Globus pallidus (tissue), 1 donor: ENCODE measurements around the gene ARHGEF35.
"Not testable (repeated sequence)": the region's sequence is repeated elsewhere in the genome, so short reads cannot be mapped to it uniquely, and the experiment has no call there.

Experiments used
- DNase-seq: peaks from one replicate; pipeline ENCODE4 v3.0.0-alpha.2; 2015; ENCODE audit warnings: low spot score

The ARHGEF35 gene

DNA sequence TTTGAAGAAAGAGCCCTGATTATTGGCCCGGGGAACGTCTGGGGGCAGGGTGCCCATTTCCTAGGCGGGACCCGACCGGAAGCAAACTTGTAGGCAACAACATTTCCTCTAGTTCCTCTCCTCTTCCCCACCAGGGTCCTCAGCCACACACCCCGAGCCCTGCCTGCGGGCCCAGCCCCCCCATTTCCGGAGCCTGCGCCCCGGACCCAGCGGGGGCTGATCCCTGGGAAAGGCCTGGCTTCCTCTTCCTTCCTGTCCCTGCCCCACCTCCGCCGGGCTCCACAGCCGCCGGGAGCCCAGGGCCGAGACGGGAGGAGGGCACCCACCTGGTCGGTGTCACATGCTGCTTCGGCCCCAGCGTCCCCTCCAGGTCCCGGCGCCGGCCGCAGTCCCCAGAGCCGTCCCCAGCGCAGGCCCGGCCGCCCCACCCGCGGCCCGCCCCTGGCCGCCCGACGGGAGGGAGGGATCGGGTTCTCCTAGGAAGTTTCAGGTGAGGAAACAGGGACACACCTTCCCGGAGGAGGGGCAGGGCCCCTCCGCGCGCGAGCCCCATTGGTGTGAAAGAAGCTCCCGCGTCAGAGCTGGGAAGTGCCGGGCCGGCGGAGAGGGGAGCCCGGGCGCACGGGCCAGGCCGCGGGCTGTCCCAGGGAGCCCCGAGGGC is at the start of gene ARHGEF35:
Gene ARHGEF35, minus strand, starts transcription at position 622 of the 661 bp plus-strand sequence. CDS start 7,450 bp downstream, outside the sequence.
- not testable (repeated sequence) for DNase-seq

DNA sequence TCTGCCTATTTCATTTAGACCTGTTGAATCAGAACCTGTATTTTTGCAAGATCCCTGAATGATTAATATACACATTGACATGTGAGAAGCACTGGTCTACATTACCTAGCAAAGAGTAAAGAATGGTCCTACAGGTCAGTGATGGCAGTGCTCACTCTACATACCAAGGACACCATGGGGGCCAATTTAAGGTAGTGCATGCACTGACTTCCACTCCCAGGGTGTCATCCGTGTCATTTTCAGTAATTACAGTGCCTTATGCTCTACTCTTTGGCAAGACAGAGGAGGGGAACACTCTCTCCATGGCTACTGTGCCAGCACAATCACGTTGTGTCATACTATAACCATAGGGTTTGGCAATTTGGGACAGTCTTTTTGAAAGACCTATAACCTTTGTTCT is 49.7 kb upstream of the ARHGEF35 start:
- not testable (repeated sequence) for DNase-seq

DNA sequence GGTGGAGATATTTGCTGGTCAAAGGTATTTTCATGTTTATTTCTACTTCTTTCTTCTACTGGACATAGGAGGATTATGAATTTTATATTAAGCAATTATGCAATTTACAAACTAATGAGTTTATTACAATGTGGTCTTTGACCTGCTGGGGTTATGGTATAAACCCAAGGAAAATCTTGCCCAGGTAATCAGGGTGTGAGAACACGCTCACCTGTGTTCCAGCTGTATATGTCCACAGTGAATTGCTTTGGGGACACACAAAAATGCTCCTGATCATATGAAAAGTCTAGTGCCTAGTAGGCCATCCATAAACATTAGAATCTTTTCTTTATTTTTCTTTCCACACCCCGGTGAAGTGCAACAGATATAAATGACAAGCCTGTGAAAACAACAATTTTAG is 43.7 kb upstream of the ARHGEF35 start, which contains the start of gene OR2A42:
Gene OR2A42, minus strand, starts transcription at position 241 of the 400 bp plus-strand sequence. CDS start 6,762 bp downstream, outside the sequence.
- not testable (repeated sequence) for DNase-seq

DNA sequence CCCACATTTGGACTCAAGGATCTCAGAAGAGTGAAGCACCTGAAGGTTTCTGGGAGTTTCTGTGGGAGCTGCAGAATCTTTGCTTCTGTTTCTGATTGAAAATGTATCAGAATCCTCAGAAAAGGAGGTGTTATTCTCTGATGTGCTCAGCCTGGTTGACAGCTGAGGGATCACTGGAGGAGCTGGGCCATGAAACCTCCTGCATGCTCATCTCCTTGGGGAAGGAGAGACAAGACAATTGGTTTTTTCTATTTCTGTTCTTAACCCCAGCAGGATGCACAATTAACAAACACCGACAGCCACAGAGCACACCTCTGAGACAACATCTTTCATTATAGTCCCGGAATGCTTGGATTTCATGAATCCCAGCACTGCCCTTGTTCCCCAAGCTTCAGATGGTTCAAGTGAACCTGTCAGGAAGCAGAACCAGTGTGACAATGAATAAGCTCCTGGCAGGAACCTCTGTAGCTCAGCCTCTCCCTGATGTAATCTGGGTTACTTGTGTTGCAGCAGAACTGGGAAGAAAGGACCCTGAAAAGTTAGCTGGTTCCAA is 43.0 kb upstream of the ARHGEF35 start:
- DNase-seq: not testable (repeated sequence)

DNA sequence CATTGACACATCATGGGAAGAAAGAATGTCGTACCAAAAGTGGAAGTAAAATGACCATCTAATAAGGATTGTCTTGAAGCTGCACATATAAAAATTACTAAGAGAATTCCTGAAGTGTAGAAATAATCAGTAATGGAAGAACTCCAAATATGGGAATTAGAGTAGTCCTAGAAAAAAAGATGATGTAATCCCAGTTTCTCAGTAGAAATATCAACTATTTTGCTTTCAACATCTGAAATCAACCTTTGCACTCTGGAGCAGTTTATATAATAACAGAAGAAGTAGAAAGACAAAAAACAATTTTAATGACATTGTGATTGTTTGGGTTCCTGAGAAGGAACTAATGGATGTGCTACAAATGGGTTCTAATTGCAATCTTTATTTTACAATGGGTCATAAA is 37.4 kb upstream of the ARHGEF35 start:
- DNase-seq: not testable (repeated sequence)

DNA sequence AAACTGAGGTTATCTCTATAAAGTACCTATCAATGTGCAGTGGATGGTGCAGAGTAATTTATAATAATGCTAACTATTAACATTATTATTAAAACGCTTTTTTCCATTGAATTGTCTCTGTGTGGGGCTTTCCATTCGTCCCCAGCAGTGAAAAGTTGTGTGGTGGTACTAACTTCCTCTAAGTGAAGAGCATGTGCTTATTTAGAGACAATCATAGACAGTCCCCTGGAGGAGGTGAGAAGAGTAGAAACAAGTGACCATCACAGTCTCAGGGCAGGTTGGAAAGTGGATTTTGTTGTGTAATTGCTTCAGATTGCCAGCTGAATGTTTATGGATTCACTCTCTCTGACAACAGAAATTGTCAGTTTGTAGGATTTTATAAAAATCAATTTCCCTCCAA is 35.4 kb upstream of the ARHGEF35 start:
- not testable (repeated sequence) for DNase-seq

DNA sequence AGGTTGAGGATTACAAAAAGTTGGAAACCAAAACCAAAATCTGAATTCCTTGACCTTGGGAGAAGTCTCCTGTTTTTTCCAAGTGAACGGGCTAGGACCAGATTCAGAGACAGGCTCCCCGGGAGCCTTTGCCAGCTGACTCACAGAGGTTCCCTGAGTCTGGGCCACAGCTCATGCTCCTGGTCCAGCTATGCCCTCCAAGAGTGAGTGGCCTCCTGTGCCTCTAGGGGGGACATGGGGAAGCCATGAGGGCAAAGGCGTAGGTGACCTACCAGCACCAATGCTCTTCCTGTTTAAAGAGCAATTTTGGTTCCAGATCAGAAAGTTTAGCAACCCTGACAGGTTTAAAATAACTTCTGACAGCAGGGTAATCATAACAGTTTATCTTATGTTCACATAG is 33.2 kb upstream of the ARHGEF35 start:
- not testable (repeated sequence) for DNase-seq

DNA sequence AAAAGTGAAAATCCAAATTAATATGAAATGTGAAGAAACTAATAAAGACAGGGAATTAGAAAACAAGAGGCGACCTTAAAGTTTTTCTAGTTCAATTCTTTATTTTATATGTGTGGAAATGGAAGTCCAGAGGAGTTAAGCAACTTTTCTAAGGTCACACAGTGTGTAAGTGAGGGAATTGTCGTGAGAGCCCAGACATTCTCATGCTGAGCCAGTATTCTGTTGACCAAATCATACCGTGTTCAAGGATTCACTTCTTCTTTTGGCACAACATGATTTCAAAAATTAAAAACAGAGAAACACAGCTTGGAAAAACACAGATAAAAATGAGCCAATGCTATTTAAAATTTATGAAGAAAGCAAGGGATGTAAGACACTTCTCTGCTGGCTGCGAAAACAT is 31.2 kb upstream of the ARHGEF35 start:
- DNase-seq: not testable (repeated sequence)

DNA sequence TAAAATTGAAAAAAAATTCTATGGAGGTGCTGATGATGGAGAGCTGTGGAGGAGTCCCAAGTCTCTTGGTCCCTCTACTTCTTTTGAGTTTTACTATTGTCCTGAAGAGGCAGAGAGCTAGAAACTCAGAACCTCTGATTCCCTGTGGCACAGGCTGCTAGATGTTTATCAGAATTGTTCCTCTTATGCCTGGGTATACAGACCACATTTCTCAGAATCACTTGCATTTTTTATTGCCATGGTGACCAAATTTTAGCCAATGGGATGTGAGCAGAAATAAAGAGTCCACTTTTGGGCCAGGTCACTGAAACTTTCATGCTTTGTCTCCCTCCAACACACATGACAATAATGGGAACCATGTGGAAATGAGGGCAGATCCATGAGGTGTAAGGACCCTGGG is 28.0 kb upstream of the ARHGEF35 start:
- not testable (repeated sequence) for DNase-seq

DNA sequence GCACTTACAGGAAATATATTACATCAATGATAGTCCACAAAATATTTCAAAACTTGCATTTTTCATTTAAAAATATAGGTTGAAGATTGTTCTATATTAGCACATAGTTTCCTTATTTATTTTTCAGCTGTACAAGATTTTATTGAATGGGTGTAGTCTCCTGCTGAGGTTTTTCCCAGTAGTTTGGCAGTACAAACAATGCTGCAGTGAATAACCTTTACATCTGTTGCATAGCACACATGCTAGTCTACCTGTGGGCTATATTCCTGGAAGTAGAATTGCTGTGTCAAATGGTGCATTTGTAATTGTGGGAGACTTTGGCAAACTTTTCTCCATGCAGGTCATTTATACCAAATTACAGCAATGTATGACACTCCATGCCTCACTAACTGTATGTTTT is 24.9 kb upstream of the ARHGEF35 start:
- DNase-seq: not testable (repeated sequence)

DNA sequence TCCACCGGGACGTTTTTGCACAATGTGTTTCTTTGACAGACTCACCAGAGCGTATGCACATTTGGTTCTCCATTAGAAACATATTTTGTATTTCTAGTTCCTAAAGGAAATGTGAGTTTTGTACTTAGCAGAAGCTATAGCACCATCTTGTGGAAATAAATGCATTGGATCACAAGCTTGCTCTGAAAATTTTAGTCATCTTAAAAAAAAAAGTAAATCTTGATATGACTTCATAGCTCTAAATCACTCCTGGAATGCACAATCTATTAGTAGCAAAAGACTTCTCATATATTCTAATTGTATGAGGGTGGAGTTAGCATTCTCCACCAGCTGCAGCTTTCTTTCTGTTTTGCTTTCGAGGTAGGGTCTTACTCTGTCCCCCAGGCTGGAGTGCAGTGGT is 23.5 kb upstream of the ARHGEF35 start:
- not testable (repeated sequence) for DNase-seq

DNA sequence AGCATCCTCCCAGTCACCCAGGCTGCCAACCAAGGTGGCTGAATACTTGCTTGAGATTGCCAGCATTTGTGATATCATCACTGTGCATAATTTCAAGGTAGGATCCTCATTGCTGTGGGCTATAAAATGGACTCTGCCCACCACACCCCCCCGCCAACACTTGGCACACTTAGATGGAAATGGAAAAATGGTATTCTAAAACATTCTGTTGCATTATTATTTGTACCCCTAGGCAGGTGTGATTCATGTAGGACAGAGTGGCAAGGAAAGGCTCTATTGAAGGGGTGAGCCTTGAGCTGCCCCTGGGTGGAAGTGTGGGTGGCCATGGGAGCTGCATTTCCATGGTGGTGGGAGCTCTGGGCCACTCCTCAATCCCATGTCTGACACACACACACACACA is 22.9 kb upstream of the ARHGEF35 start:
- DNase-seq: not testable (repeated sequence)

DNA sequence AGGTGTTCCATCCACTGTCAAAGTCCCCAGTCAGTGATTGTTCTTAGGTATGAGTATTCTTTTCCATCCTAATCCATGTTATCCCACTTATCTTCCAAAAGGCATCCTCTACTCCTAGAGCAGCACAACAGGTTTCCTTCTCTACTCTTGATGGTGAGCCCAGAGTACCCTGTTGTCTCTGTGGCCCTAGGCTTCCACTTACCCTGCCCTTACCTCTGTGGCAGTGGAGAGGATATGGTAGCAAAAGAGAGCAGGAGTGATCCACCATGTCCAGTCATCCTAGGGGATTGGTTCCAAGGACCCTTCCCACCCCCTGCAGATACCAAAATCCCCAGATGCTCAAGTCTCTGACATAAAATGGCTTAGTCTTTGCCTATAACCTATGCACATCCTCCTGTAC is 21.6 kb upstream of the ARHGEF35 start:
- not testable (repeated sequence) for DNase-seq

DNA sequence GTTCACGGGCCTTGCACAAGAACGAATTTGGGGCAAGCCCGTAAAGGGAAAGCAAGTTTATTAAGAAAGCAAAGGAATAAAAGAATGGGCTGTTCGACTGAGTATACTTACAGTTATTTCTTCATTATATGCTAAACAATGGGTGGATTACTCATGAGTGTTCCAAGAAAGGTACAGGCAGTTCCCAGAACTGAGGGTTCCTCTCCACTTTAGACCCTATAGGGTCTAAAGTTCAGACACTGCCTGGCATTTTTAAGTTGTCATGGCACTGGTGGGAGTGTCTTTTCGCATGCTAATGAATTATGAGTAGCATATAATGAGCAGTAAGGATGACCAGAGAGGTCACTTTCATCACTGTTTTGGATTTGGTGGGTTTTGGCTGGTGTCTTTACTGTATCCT is 9.7 kb upstream of the ARHGEF35 start:
- DNase-seq: not testable (repeated sequence)

DNA sequence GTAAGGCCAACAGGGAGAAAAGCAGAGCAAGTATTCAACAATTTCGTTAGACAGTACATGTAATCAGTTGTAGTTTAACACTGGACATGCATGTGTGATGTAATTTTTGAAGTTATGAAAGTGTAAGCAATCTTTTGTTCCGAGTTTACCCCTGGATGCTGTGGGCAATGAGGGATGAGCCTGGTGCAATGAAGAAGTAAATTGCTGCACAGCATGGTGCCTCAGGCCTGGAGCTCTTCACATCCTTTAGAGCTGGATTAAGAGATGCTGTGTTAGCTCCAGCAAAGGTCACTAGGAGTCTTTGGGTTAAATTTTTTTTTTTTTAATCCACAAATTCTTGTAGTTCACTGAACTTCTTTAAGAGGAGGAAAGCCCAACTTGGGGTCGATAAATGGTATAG is 7.5 kb upstream of the ARHGEF35 start:
- not testable (repeated sequence) for DNase-seq

DNA sequence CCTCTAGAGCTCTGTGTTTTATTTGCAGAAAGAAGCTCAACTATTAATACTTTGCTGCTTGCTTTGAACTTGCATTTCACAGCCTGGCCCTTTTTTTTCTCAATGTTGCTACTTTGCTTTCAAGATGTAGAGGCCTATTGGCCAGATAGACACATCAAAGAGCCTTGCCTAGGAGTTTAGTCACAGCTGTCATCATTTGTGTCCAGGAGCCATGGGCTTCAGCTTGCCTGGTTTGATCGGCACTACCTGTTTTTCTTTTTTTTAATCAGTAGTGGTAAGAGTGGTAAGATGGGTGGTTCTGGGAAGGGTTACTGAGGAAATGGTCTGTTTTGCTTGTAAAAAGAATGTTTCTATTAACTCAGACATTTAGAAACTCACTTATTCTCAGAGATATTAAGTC is 6.3 kb upstream of the ARHGEF35 start:
- not testable (repeated sequence) for DNase-seq

DNA sequence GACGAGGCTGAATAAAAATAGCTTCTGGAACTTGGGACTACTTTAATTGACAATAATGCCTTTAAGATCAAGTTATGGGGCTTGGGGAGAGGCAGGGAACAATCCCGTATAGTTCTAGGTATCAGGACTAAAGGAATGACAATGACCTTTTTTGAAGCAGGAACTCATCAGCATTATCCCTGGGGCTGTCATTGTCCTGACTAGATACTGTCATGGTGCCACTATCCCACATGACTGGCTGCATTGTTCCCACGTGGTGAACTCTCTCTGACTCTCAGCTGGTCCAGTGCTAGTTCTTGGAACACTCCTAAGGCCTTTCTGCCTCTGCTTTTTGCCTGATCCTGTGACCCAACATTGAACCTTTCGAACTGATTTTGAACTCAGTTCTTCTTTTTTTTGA is 3.3 kb upstream of the ARHGEF35 start:
- not testable (repeated sequence) for DNase-seq

DNA sequence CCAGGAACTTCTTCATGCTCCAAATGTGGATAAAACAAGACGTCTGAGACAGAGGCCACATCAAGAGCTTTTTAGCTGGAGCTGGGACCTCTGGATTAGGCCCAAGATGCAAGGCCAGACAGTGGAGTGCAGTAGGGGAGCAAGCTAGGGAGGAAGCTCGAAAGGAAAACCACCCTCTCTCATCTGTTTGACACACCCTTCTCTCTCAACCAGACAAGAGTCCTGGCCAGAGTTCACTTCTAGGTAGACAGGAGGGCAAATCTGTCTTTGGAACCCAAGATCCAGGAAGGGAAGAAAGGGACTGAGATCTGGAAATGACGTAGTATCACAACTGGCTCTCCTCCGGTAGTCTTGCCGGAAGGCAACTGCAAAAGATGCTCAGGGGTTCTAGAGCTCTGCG is 1.2 kb downstream of the ARHGEF35 start:
- not testable (repeated sequence) for DNase-seq

DNA sequence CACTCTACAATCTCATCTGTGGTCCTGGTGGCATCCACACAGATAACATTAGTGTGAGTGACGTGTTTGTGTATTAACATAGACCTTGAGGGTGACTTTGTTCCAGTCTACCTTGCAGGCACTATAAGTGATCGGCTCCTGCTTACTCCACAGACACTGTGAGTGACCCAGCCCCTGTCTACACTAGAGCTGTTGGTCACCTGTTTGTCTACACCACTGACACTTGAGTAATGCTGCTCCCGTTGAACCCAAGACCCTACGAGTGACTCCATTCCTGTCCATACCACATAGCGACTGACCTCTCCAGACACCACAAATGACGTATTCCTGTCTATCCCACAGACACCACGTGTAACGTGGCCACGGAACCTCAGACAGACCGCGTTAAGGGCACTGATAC is 1.9 kb downstream of the ARHGEF35 start:
- not testable (repeated sequence) for DNase-seq

DNA sequence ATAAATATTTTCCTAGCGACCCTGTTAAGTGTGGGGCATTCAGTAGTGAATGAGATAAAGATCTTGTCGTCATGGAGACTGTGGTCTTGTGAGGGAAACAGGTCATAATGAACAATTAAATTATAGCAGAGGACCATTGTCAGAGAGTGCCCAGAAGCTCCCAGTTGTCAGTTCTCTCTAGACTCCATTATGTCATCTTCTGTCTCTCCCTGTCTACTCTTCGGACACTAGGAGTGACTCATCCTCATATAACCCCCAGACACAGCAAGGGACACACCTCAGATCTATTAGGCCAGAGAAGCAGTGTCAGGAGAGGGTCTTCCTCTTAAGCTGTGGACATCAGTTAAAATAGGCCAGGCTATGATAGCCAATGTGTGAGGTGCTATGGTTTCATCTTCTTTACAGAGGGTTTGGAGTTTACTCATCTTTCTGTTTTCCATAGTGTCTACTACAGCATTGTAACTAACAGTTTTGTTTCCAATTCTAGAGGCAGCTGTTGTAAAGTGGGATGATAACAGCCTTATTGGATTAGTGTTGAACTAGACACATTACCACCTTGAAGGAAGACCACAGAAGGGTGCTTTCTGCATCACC is 7.0 kb downstream of the ARHGEF35 start:
- DNase-seq: not testable (repeated sequence)

DNA sequence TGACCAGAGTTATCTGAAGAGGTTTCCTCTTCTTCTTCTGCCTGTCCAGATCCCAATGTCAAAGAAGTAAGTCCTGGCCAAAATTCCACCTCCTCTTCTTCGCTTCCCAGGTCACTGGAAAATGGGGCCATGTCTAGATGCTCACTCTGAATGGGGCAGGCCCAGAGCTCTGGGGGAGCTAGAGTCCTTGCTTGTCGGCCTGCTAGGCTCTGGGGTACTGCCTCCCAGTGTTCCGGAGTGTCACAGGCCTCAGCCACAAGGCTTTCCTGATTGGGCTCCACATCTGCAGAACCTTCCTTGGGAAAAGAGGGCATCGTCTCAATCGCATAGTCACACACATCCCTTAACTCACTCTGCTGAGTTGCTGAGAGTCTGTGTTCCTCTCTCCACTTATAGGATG is 7.8 kb downstream of the ARHGEF35 start:
- not testable (repeated sequence) for DNase-seq

DNA sequence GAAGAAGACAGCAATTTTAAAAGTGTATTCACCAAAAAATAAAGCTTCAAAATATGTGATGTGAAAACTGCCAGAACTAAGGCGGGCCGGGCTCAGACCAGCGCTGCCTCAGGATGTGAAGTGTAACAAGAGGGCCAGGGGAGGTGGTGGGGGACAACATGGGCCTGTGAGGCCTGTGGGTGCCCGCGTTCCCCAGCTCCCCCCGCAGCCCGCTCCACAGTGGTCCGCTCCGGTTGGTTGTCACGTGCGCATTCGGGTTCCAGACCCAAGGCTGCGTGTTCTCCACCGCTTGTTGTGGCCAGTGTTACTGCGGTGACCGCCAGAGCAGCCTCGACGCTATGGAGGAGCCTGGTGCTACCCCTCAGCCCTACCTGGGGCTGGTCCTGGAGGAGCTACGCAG is 12.5 kb downstream of the ARHGEF35 start, which contains the start of gene CTAGE4:
Gene CTAGE4, plus strand, starts transcription at position 301 of the 400 bp plus-strand sequence. Its CDS starts 38 bp downstream, at position 339.
- not testable (repeated sequence) for DNase-seq

DNA sequence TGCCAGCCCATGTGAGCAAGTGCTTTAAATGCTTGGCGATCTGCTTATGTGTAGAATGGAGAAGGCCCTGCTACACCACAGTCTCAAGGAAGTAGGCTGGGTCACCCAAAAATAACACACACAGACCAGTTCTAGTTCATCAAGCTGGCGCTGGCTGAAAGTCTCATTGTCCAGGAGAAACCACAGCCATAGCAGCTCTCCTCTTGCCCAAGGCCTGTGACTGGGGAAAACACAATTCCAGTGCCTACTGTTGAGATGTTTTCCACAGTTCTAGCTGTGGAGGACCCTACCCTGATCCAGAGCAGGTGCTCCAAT is 16.5 kb downstream of the ARHGEF35 start:
- not testable (repeated sequence) for DNase-seq
